ENCODE data around the gene ADAMTSL2. TPM values are rescaled to one million over a fixed set of nuclear protein-coding genes. Genes with fewer than 3 reads are reported as not detected.

Gene ADAMTSL2
- total RNA-seq, 1 donor from 2014 or later = not detected

- DNase-seq (ENCODE audit: low read depth) = no peak
- TF ChIP-seq CTCF (conservative IDR thresholded peaks at IDR 0.05; ENCODE audit: low read depth, low read length) = no peak
- no peak overlapping the region for H3K4me3 ChIP-seq (ENCODE audit: low read depth, low read length)
Observed at GRCh38 chr9:133584559-133585476, 50.3 kb downstream of the ADAMTSL2 start.

GRCh38 chr9:133585481-133586351 is 51.2 kb downstream of the ADAMTSL2 start:
- H3K4me3 ChIP-seq (ENCODE audit: low read depth, low read length) = no peak overlapping the region
- no peak for DNase-seq (ENCODE audit: low read depth)
- TF ChIP-seq CTCF (conservative IDR thresholded peaks at IDR 0.05; ENCODE audit: low read depth, low read length) = no peak

- DNase-seq (ENCODE audit: low read depth) = no peak
- no peak overlapping the region for H3K4me3 ChIP-seq (ENCODE audit: low read depth, low read length)
- no peak for TF ChIP-seq CTCF (conservative IDR thresholded peaks at IDR 0.05; ENCODE audit: low read depth, low read length)
Observed at GRCh38 chr9:133587051-133587450, 52.5 kb downstream of the ADAMTSL2 start.

- no peak overlapping the region for H3K4me3 ChIP-seq (ENCODE audit: low read depth, low read length)
- no peak for TF ChIP-seq CTCF (conservative IDR thresholded peaks at IDR 0.05; ENCODE audit: low read depth, low read length)
Observed at GRCh38 chr9:133587466-133587865, 53.0 kb downstream of the ADAMTSL2 start.

GRCh38 chr9:133589454-133590227 is 55.1 kb downstream of the ADAMTSL2 start:
- H3K4me3 ChIP-seq (ENCODE audit: low read depth, low read length) = no peak overlapping the region
- peak; percentile 42 for TF ChIP-seq CTCF (conservative IDR thresholded peaks at IDR 0.05; ENCODE audit: low read depth, low read length)
- no peak for DNase-seq (ENCODE audit: low read depth)

More at GRCh38 chr9:133587466-133587865, 53.0 kb downstream of the ADAMTSL2 start:
- DNase-seq (ENCODE audit: low read depth) = no peak

GRCh38 chr9:133590231-133590855 is 55.8 kb downstream of the ADAMTSL2 start:
- no peak for TF ChIP-seq CTCF (conservative IDR thresholded peaks at IDR 0.05; ENCODE audit: low read depth, low read length)
- H3K4me3 ChIP-seq (ENCODE audit: low read depth, low read length) = no peak overlapping the region
- DNase-seq (ENCODE audit: low read depth) = no peak
